H1 (cell line): ENCODE measurements around the gene LTO1. TPM values are rescaled to one million over a fixed set of nuclear protein-coding genes. Genes with fewer than 3 reads are reported as not detected.

Experiments
- CTCF ChIA-PET: fragments of 300-600 bp; sonication (Branson Sonifier 250); formaldehyde crosslinking; loops from one replicate; lab custom pipeline; 2021; ENCODE audit not compliant: partially characterized antibody; lab: Charles Lee
- POLR2A ChIA-PET: fragments of 300-600 bp; sonication (Branson Sonifier 250); formaldehyde crosslinking; loops from one replicate; lab custom pipeline; 2021; ENCODE audit warnings: inconsistent platforms; ENCODE audit not compliant: partially characterized antibody; lab: Charles Lee
- DNase-seq, 2 experiments: peaks; one replicate each; pipeline versions ENCODE4 v3.0.0 to v3.0.0-alpha.2; 2010 to 2022; ENCODE audit warnings: low spot score in 2 of 2, low read depth in 1 of 2, mixed read lengths in 1 of 2
- FAIRE-seq: peaks from 2 replicates; lab custom pipeline; 2011; peaks lifted over from hg19 to GRCh38; lab: Jason Lieb, UNC
- H2AFZ ChIP-seq: 2 replicates; pipeline ENCODE4 v1.8.1; 2012; ENCODE audit warnings: low read length, inconsistent platforms
- H2AK5ac ChIP-seq: 2 replicates; pipeline ENCODE4 v1.6.1; 2013; ENCODE audit warnings: low read depth, low read length
- H2BK120ac ChIP-seq: replicated peaks from 2 replicates; pipeline ENCODE3; 2013; ENCODE audit warnings: low read depth, low read length, inconsistent platforms
- H2BK12ac ChIP-seq: 2 replicates; pipeline ENCODE4 v1.6.1; 2013; ENCODE audit warnings: low read depth, low read length
- H2BK15ac ChIP-seq: 2 replicates; pipeline ENCODE4 v1.6.1; 2013; ENCODE audit warnings: low read length
- H2BK20ac ChIP-seq: 2 replicates; pipeline ENCODE4 v1.6.1; 2013; ENCODE audit warnings: low read length
- H2BK5ac ChIP-seq: 2 replicates; pipeline ENCODE4 v1.6.1; 2013; ENCODE audit warnings: low read depth, low read length
- H3K14ac ChIP-seq: 2 replicates; pipeline ENCODE4 v1.6.1; 2013; ENCODE audit warnings: inconsistent platforms; ENCODE audit not compliant: insufficient read length
- H3K18ac ChIP-seq: 2 replicates; pipeline ENCODE4 v1.6.1; 2013; ENCODE audit warnings: low read length; ENCODE audit errors: extremely low read depth
- H3K23ac ChIP-seq: 2 replicates; pipeline ENCODE4 v1.6.1; 2013; ENCODE audit warnings: inconsistent platforms; ENCODE audit not compliant: insufficient read length
- H3K23me2 ChIP-seq: 2 replicates; pipeline ENCODE4 v1.6.1; 2013; ENCODE audit warnings: low read depth, low read length
- H3K27ac ChIP-seq: 2 replicates; pipeline ENCODE4 v1.6.1; 2011; ENCODE audit warnings: low read depth, low read length, inconsistent platforms
- H3K27me3 ChIP-seq, 4 experiments: replicated peaks in 1 of 4; 1 replicate in 1 of 4; 2 replicates in 3 of 4; pipeline versions ENCODE4 v1.6.1 to v1.8.1; 2011 to 2013; ENCODE audit warnings: low read length in 3 of 4, mild to moderate bottlenecking in 3 of 4, inconsistent platforms in 2 of 4, mixed read lengths in 2 of 4, moderate library complexity in 1 of 4; ENCODE audit not compliant: control insufficient read depth in 3 of 4, insufficient read depth in 3 of 4; ENCODE audit errors: extremely low read depth in 1 of 4
- H3K36me3 ChIP-seq, 4 experiments: 2 replicates each; pipeline versions ENCODE4 v1.6.1 to v1.8.1; 2011 to 2013; ENCODE audit warnings: mild to moderate bottlenecking in 4 of 4, low read length in 3 of 4, moderate library complexity in 2 of 4, control low read depth in 1 of 4, inconsistent platforms in 1 of 4; ENCODE audit not compliant: insufficient read depth in 4 of 4, control insufficient read depth in 2 of 4
- H3K4ac ChIP-seq: replicated peaks from 2 replicates; pipeline ENCODE3; 2013; ENCODE audit warnings: low read length, low read depth, mixed read lengths, inconsistent platforms; ENCODE audit not compliant: insufficient read length
- H3K4me1 ChIP-seq, 4 experiments: replicated peaks in 1 of 4; 1 replicate in 1 of 4; 2 replicates in 3 of 4; pipeline versions ENCODE4 v1.6.1 to v1.8.1; 2011 to 2013; ENCODE audit warnings: low read length in 3 of 4, inconsistent platforms in 2 of 4, mixed read lengths in 1 of 4; ENCODE audit not compliant: insufficient read depth in 4 of 4, control insufficient read depth in 3 of 4
- H3K4me2 ChIP-seq, 2 experiments: 2 replicates each; pipeline versions ENCODE4 v1.6.1 to v1.8.1; 2011 to 2013; ENCODE audit warnings: low read depth in 2 of 2, low read length in 2 of 2, control low read depth in 1 of 2, inconsistent platforms in 1 of 2, mild to moderate bottlenecking in 1 of 2; ENCODE audit not compliant: insufficient read depth in 1 of 2
- H3K4me3 ChIP-seq, 4 experiments: fragments of 200-600, 300-600 bp in 1 of 4; sonication (generic), shearing (Covaris generic), sonication (Bioruptor Twin) in 1 of 4; 2 replicates each; pipeline versions ENCODE4 v1.5.1 to v1.8.1; 2011 to 2016; ENCODE audit warnings: low read length in 4 of 4, low read depth in 3 of 4, control low read depth in 2 of 4, inconsistent platforms in 2 of 4, mild to moderate bottlenecking in 2 of 4, mixed read lengths in 1 of 4, moderate library complexity in 1 of 4; ENCODE audit not compliant: insufficient read depth in 2 of 4; ENCODE audit errors: extremely low read depth in 1 of 4
- H3K56ac ChIP-seq: replicated peaks from 2 replicates; pipeline ENCODE3; 2013; ENCODE audit warnings: low read depth, mild to moderate bottlenecking, mixed read lengths, low read length, inconsistent platforms; ENCODE audit not compliant: insufficient read length
- H3K79me1 ChIP-seq: 2 replicates; pipeline ENCODE4 v1.6.1; 2013; ENCODE audit warnings: low read depth, low read length, control low read depth
- H3K79me2 ChIP-seq, 2 experiments: 2 replicates each; pipeline versions ENCODE4 v1.6.1 to v1.8.1; 2012 to 2013; ENCODE audit warnings: low read length in 2 of 2, mild to moderate bottlenecking in 2 of 2, inconsistent platforms in 1 of 2; ENCODE audit not compliant: insufficient read depth in 2 of 2, control insufficient read depth in 1 of 2
- H3K9ac ChIP-seq, 4 experiments: replicated peaks in 1 of 4; 1 replicate in 1 of 4; 2 replicates in 3 of 4; pipeline versions ENCODE4 v1.6.1 to v1.8.1; 2011 to 2013; ENCODE audit warnings: low read depth in 3 of 4, low read length in 3 of 4, control low read depth in 2 of 4, mild to moderate bottlenecking in 2 of 4, moderate library complexity in 2 of 4, inconsistent platforms in 1 of 4; ENCODE audit errors: extremely low read depth in 1 of 4
- H3K9me3 ChIP-seq, 2 experiments: 2 replicates each; pipeline versions ENCODE4 v1.6.1 to v1.8.1; 2012 to 2013; ENCODE audit warnings: mild to moderate bottlenecking in 2 of 2, moderate library complexity in 2 of 2, control low read depth in 1 of 2, inconsistent platforms in 1 of 2, low read depth in 1 of 2, low read length in 1 of 2, mixed read lengths in 1 of 2; ENCODE audit not compliant: insufficient read depth in 2 of 2
- H4K20me1 ChIP-seq, 2 experiments: replicated peaks in 1 of 2; 2 replicates each; pipeline versions ENCODE3 to v1.8.1; 2011 to 2013; ENCODE audit warnings: inconsistent platforms in 2 of 2, low read length in 2 of 2, mild to moderate bottlenecking in 1 of 2; ENCODE audit not compliant: insufficient read depth in 2 of 2, control insufficient read depth in 1 of 2
- H4K5ac ChIP-seq: 2 replicates; pipeline ENCODE4 v1.6.1; 2013; ENCODE audit warnings: low read length, low read depth, mixed read lengths, inconsistent platforms; ENCODE audit not compliant: insufficient read length
- H4K8ac ChIP-seq: 2 replicates; pipeline ENCODE4 v1.8.0; 2013; ENCODE audit warnings: mild to moderate bottlenecking, moderate library complexity, low read length, inconsistent platforms; ENCODE audit not compliant: insufficient read depth; ENCODE audit errors: extremely low read depth
- H4K91ac ChIP-seq: replicated peaks from 2 replicates; pipeline ENCODE3; 2013; ENCODE audit warnings: low read length, mixed read lengths, inconsistent platforms; ENCODE audit not compliant: insufficient read length
- EZH2 ChIP-seq: fragments of 200-600 bp; sonication (generic); IDR thresholded peaks from 2 replicates; pipeline ENCODE4 v1.7.1; 2012; ENCODE audit warnings: low read depth, mild to moderate bottlenecking, moderate library complexity, low read length, inconsistent platforms; ENCODE audit not compliant: severe bottlenecking
- KDM5A ChIP-seq: fragments of 200-600 bp; IDR thresholded peaks from 2 replicates; pipeline ENCODE4 v1.7.1; 2012; ENCODE audit warnings: mild to moderate bottlenecking, low read length, inconsistent platforms, mixed read lengths
- PHF8 ChIP-seq: fragments of 200-600 bp; sonication (generic); conservative IDR thresholded peaks from 2 replicates; pipeline ENCODE4 v1.7.1; 2012; ENCODE audit warnings: low read depth, mild to moderate bottlenecking, inconsistent platforms, low read length, moderate library complexity
- SAP30 ChIP-seq: fragments of 300-600 bp; sonication (generic); IDR thresholded peaks from 2 replicates; pipeline ENCODE4 v1.7.1; 2012; ENCODE audit warnings: low read length, moderate library complexity, mild to moderate bottlenecking, inconsistent platforms; ENCODE audit not compliant: insufficient read depth, insufficient replicate concordance
- SIN3A ChIP-seq, 2 experiments: IDR thresholded peaks in 1 of 2; conservative IDR thresholded peaks in 1 of 2; 2 replicates each; pipeline ENCODE4 v1.6.1; 2011 to 2012; ENCODE audit warnings: low read length in 2 of 2, improper control_type of control experiment in 1 of 2, low read depth in 1 of 2, mild to moderate bottlenecking in 1 of 2
- SP1 ChIP-seq: IDR thresholded peaks from 2 replicates; pipeline ENCODE4 v1.6.1; 2011; ENCODE audit warnings: low read depth, low read length
- SP2 ChIP-seq: IDR thresholded peaks from 2 replicates; pipeline ENCODE4 v1.6.1; 2012; ENCODE audit warnings: mild to moderate bottlenecking, low read length, inconsistent platforms
- TEAD4 ChIP-seq: IDR thresholded peaks from 2 replicates; pipeline ENCODE4 v1.6.1; 2012; ENCODE audit warnings: low read depth, low read length, inconsistent platforms, mixed read lengths
- WGBS, 2 experiments: shearing (Covaris generic) in 1 of 2; methylation state at CpG; one replicate each; pipeline versions ENCODE4 v1.1.6 to v1.1.7; 2013 to 2015; ENCODE audit warnings: low lambda C conversion rate in 2 of 2, mixed read lengths in 2 of 2, inconsistent platforms in 1 of 2, low coverage in 1 of 2, missing lambda C conversion rate in 1 of 2; ENCODE audit not compliant: insufficient replicate concordance in 2 of 2, insufficient coverage in 1 of 2, insufficient read length in 1 of 2; ENCODE audit errors: extremely low coverage in 1 of 2, missing lambda C conversion rate in 1 of 2; 5-methylcytosine and 5-hydroxymethylcytosine counted together
- polyA plus RNA-seq, 7 experiments: library from polyadenylated mRNA; depleted of rRNA in 3 of 7; stranded (reverse) in 5 of 7; unstranded in 2 of 7; fragments of >200 nt in 5 of 7; fragments of 200-250 nt in 2 of 7; gene quantifications; 1 replicate in 5 of 7; 2 replicates in 1 of 7; 4 replicates in 1 of 7; pipeline versions ENCODE4 v1.2.1 to v1.2.3, GENCODE V29; 2011 to 2013; ENCODE audit warnings: missing spikeins in 2 of 7, mixed read lengths in 2 of 7
- total RNA-seq: library from RNA; stranded (reverse); fragmentation: NEBNext Ultra II Directional; extraction: Animal tissue kit (Norgen Biotek cat#: 25700); gene quantifications from 2 replicates; pipeline ENCODE4 v1.2.1, GENCODE V29; 2021

LTO1 gene
- total and polyA plus RNA-seq, 2 of the 8 experiments (the other 6 are each of a cell fraction or from before 2014, with no cell fraction given), result 15.4 to 21.3 TPM

- Histone ChIP-seq H3K9ac (no peak overlapping the region), H2BK20ac (no peak overlapping the region), H2AFZ (no peak overlapping the region), H3K4ac (no peak overlapping the region), H3K36me3 (no peaks in the 10 kb centered on the region), H3K9me3 (peaks cover 16 to 17% of the 10 kb centered on the region in 2 experiments), H3K27me3 (peaks cover 0 to 28% (median 20%) of the 10 kb centered on the region in 4 experiments; a peak in 5 of 7 replicates), H3K14ac (no peak overlapping the region), H4K5ac (no peak overlapping the region), H3K4me2 (no peak overlapping the region), H2BK5ac (no peak overlapping the region), H2AK5ac (no peak overlapping the region), H3K23me2 (peaks cover 17% of the 10 kb centered on the region), H3K56ac (no peak overlapping the region), H4K20me1 (no peaks in the 10 kb centered on the region), H3K27ac (no peak overlapping the region), H3K79me1 (no peaks in the 10 kb centered on the region), H3K18ac (no peak overlapping the region), H3K4me3 (no peak overlapping the region), H4K8ac (no peak overlapping the region), H2BK12ac (no peak overlapping the region), H2BK15ac (no peak overlapping the region), H3K4me1 (peaks cover 4 to 17% (median 10%) of the 10 kb centered on the region in 4 experiments), H3K79me2 (no peaks in the 10 kb centered on the region), H2BK120ac (no peak overlapping the region), H3K23ac (no peak overlapping the region), H4K91ac (no peak overlapping the region)
- WGBS, 2 experiments, result 95% methylated on average over 4 of the region's 4 CpGs; no CpG with 5 or more reads in 1 of the 2 experiments
- CTCF ChIA-PET, result interaction anchor here (2.3 kb wide), 1 partner anchor 11 kb away, joined by 7 read pairs; no protein-coding TSS in a partner anchor
- DNase-seq, result no peak
- no peak for FAIRE-seq
- TF ChIP-seq PHF8 (no peak), SP2 (no peak), SAP30 (no peak), EZH2 (no peak), SP1 (no peak), TEAD4 (no peak), KDM5A (no peak), SIN3A (conservative IDR thresholded peaks at IDR 0.05 in 1 of 2, IDR thresholded peaks at IDR 0.05 in 1 of 2; ENCODE audit: low read depth in 1 of 2, low read length in 2 of 2) (no peak)
- POLR2A ChIA-PET, result no interaction called here
Measured at GRCh38 chr11:69632900-69633299, 42.3 kb downstream of the LTO1 start.
